IMR-90 (cell line): ENCODE results near the gene EPHA6. TPM values are rescaled to one million over a fixed set of nuclear protein-coding genes. Genes with fewer than 3 reads are reported as not detected.

Experiments used
- ATAC-seq: fragments of 200-7000 bp; cut with Tn5 transposase; 2 replicates; pipeline ENCODE4 v1.9.1; 2020; ENCODE audit warnings: low read depth, mild to moderate bottlenecking, moderate library complexity
- BruUV-seq: library from RNA; stranded (reverse); fragments of 400-500 nt; replicated peaks from 2 replicates; lab custom pipeline; 2021; lab: Mats Ljungman, UMichigan
- CTCF ChIA-PET: fragments of 300-600 bp; formaldehyde crosslinking; extraction: SDS; loops from one replicate; lab custom pipeline; 2021; ENCODE audit warnings: antibody characterized with exemption; lab: Yijun Ruan, JAX
- POLR2A ChIA-PET: fragments of 300-600 bp; sonication (Branson Sonifier 250); formaldehyde crosslinking; loops from one replicate; lab custom pipeline; 2022; ENCODE audit warnings: antibody characterized with exemption; ENCODE audit not compliant: unreplicated experiment; lab: Charles Lee
- DNase-seq: peaks from one replicate; pipeline ENCODE4 v3.0.0; 2013
- H2AFZ ChIP-seq: replicated peaks from 2 replicates; pipeline ENCODE3; 2013; ENCODE audit warnings: low read length, mild to moderate bottlenecking; ENCODE audit not compliant: poor library complexity
- H2AK5ac ChIP-seq: 2 replicates; pipeline ENCODE4 v1.6.1; 2013; ENCODE audit warnings: low read depth, low read length, inconsistent platforms
- H2AK9ac ChIP-seq: replicated peaks from 2 replicates; pipeline ENCODE3; 2013; ENCODE audit warnings: mild to moderate bottlenecking, low read depth, low read length, moderate library complexity; ENCODE audit not compliant: poor library complexity
- H2BK120ac ChIP-seq: 2 replicates; pipeline ENCODE4 v1.6.1; 2013; ENCODE audit warnings: low read depth, low read length, inconsistent platforms
- H2BK15ac ChIP-seq: 3 replicates; pipeline ENCODE4 v1.6.1; 2013; ENCODE audit warnings: low read depth, low read length, inconsistent platforms
- H2BK20ac ChIP-seq: 2 replicates; pipeline ENCODE4 v1.6.1; 2013; ENCODE audit warnings: low read depth, mild to moderate bottlenecking, inconsistent platforms, low read length, moderate library complexity
- H2BK5ac ChIP-seq: 2 replicates; pipeline ENCODE4 v1.6.1; 2013; ENCODE audit warnings: mild to moderate bottlenecking, low read depth, low read length, inconsistent platforms; ENCODE audit not compliant: poor library complexity, severe bottlenecking
- H3K14ac ChIP-seq: replicated peaks from 2 replicates; pipeline ENCODE4 v1.6.1; 2013; ENCODE audit warnings: low read depth, low read length, inconsistent platforms
- H3K18ac ChIP-seq: 2 replicates; pipeline ENCODE4 v1.6.1; 2013; ENCODE audit warnings: low read depth, low read length, control low read depth
- H3K23ac ChIP-seq: 2 replicates; pipeline ENCODE4 v1.6.1; 2013; ENCODE audit warnings: low read depth, low read length, inconsistent platforms
- H3K27ac ChIP-seq: 2 replicates; pipeline ENCODE4 v1.5.1; 2013; ENCODE audit warnings: mild to moderate bottlenecking, control low read depth, low read length; ENCODE audit not compliant: insufficient read depth
- H3K27me3 ChIP-seq: 2 replicates; pipeline ENCODE4 v1.6.1; 2013; ENCODE audit warnings: low read length; ENCODE audit not compliant: control insufficient read depth, insufficient read depth
- H3K36me3 ChIP-seq: 2 replicates; pipeline ENCODE4 v1.6.1; 2013; ENCODE audit warnings: low read length, mixed read lengths; ENCODE audit not compliant: control insufficient read depth, insufficient read depth
- H3K4ac ChIP-seq: 2 replicates; pipeline ENCODE4 v1.6.1; 2013; ENCODE audit warnings: low read depth, low read length, inconsistent platforms
- H3K4me1 ChIP-seq: 2 replicates; pipeline ENCODE4 v1.6.1; 2013; ENCODE audit warnings: low read length, mixed read lengths; ENCODE audit not compliant: control insufficient read depth, insufficient read depth
- H3K4me2 ChIP-seq: 2 replicates; pipeline ENCODE4 v1.6.1; 2013; ENCODE audit warnings: low read depth, mild to moderate bottlenecking, control low read depth, low read length, moderate library complexity
- H3K4me3 ChIP-seq: 2 replicates; pipeline ENCODE4 v1.5.1; 2013; ENCODE audit warnings: low read depth, mild to moderate bottlenecking, control low read depth, low read length, moderate library complexity; ENCODE audit not compliant: insufficient read depth
- H3K56ac ChIP-seq: 2 replicates; pipeline ENCODE4 v1.6.1; 2013; ENCODE audit warnings: low read length, inconsistent platforms; ENCODE audit not compliant: insufficient read depth; ENCODE audit errors: extremely low read depth
- H3K79me1 ChIP-seq, 2 experiments: 2 replicates each; pipeline ENCODE4 v1.6.1; 2013; ENCODE audit warnings: low read length in 2 of 2, inconsistent platforms in 1 of 2, low read depth in 1 of 2
- H3K9ac ChIP-seq: 2 replicates; pipeline ENCODE4 v1.6.1; 2013; ENCODE audit warnings: low read depth, low read length, control low read depth
- H3K9me1 ChIP-seq: 2 replicates; pipeline ENCODE4 v1.6.1; 2013; ENCODE audit warnings: low read length, inconsistent platforms; ENCODE audit not compliant: insufficient read depth
- H3K9me3 ChIP-seq: 2 replicates; pipeline ENCODE4 v1.6.1; 2013; ENCODE audit warnings: low read length; ENCODE audit not compliant: control insufficient read depth, insufficient read depth
- H4K20me1 ChIP-seq: 2 replicates; pipeline ENCODE4 v1.6.1; 2013; ENCODE audit warnings: low read length, inconsistent platforms; ENCODE audit not compliant: insufficient read depth
- H4K5ac ChIP-seq: 2 replicates; pipeline ENCODE4 v1.6.1; 2013; ENCODE audit warnings: mild to moderate bottlenecking, low read depth, low read length, control low read depth
- H4K8ac ChIP-seq, 2 experiments: 2 replicates each; pipeline ENCODE4 v1.6.1; 2013; ENCODE audit warnings: low read depth in 2 of 2, low read length in 2 of 2, control low read depth in 1 of 2, inconsistent platforms in 1 of 2
- H4K91ac ChIP-seq: 2 replicates; pipeline ENCODE4 v1.6.1; 2013; ENCODE audit warnings: low read depth, low read length, inconsistent platforms; ENCODE audit not compliant: insufficient read depth
- MAFK ChIP-seq: IDR thresholded peaks from 2 replicates; pipeline ENCODE4 v1.6.1; 2012; ENCODE audit warnings: low read depth, low read length, improper control_type of control experiment
- POLR2A ChIP-seq: IDR thresholded peaks from 2 replicates; pipeline ENCODE4 v1.6.1; 2012; ENCODE audit warnings: mild to moderate bottlenecking, low read depth, low read length
- WGBS, 2 experiments: methylation state at CpG; one replicate each; pipeline versions ENCODE4 v1.1.5 to v1.1.7; 2013; ENCODE audit warnings: missing lambda C conversion rate in 2 of 2; ENCODE audit not compliant: insufficient read length in 1 of 2; ENCODE audit errors: extremely low coverage in 2 of 2; 5-methylcytosine and 5-hydroxymethylcytosine counted together
- dilution Hi-C: fragments of 300-500 bp; cut with HindIII; formaldehyde crosslinking; loops from one replicate; pipeline ENCODE4 v1.14.3; 2018; ENCODE audit warnings: low sequenced_read_pairs; ENCODE audit not compliant: unreplicated experiment
- in situ Hi-C: fragments of 300-500 bp; cut with MboI; formaldehyde crosslinking; loops from 3 replicates; pipeline ENCODE4 v1.14.3; 2019; ENCODE audit warnings: low sequenced_read_pairs, inconsistent platforms, mixed read lengths
- intact Hi-C: fragments of 100-400 bp; cut with micrococcal nuclease; formaldehyde crosslinking; loops from 2 replicates; pipeline ENCODE4 v1.10.0; 2022
- polyA plus RNA-seq, 3 experiments: library from polyadenylated mRNA; depleted of rRNA; stranded (reverse); fragments of >200 nt; gene quantifications; 2 replicates each; pipeline ENCODE4 v1.2.3, GENCODE V29; 2012; ENCODE audit warnings: low replicate concordance in 1 of 3
- total RNA-seq: library from RNA; depleted of rRNA; stranded (reverse); fragments of >200 nt; gene quantifications from 2 replicates; pipeline ENCODE4 v1.2.3, GENCODE V29; 2012

EPHA6 gene
- total and polyA plus RNA-seq, 2 of the 4 experiments (the other 2 are of a cell fraction): not detected

DNA sequence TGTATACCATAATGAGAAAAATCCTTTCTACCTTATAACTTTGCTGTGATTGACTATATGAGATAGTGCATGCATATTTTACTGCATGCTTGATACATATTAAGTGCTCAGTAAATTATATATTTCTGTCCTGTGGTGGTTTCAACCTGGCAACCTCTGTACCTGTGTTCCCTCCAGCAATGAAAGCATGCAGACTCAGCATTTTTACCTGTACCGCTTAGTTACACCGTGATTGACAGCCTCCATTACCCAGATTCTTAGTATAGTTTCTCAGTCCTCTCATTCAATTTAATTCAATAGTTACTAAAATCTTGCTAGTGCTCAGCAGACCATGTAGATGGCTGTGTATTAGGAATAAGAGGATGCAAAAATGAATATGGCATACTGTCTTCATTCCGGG, 386.0 kb downstream of the EPHA6 start:
- TF ChIP-seq POLR2A (no peak), MAFK (peak; percentile 73)
- dilution Hi-C loops: no loop called here

More for the DNA sequence above, 386.0 kb downstream of the EPHA6 start:
- Histone ChIP-seq H4K20me1 (no peaks in the 10 kb centered on the region), H3K23ac (no peak overlapping the region), H3K14ac (no peak overlapping the region), H4K8ac (no peak overlapping the region), H3K36me3 (no peaks in the 10 kb centered on the region), H3K4me2 (no peak overlapping the region), H2AFZ (no peak overlapping the region), H4K91ac (no peak overlapping the region), H2BK120ac (no peak overlapping the region), H3K9me3 (peaks cover 11% of the 10 kb centered on the region), H2AK5ac (no peak overlapping the region), H3K4ac (no peak overlapping the region), H3K9me1 (no peaks in the 10 kb centered on the region), H3K4me3 (no peak overlapping the region), H3K9ac (no peak overlapping the region), H2AK9ac (no peak overlapping the region), H4K5ac (no peak overlapping the region), H3K4me1 (no peaks in the 10 kb centered on the region), H3K79me1 (no peaks in the 10 kb centered on the region), H3K18ac (no peak overlapping the region), H3K27me3 (no peaks in the 10 kb centered on the region), H3K56ac (no peak overlapping the region), H2BK15ac (no peak overlapping the region), H2BK5ac (no peak overlapping the region), H2BK20ac (no peak overlapping the region), H3K27ac (no peak overlapping the region)
- no CpG with 5 or more reads among the region's 3 CpGs for WGBS, 2 experiments
- no peak for ATAC-seq
- DNase-seq: no peak
- in situ Hi-C loops (no loop called here), intact Hi-C loops (no loop called here)
- ChIA-PET CTCF (no interaction called here), POLR2A (no interaction called here)
- no TSS peak for BruUV-seq
